GM12872 (cell line): ENCODE data around the gene SLC26A3.

Source experiments
- CTCF ChIP-seq: IDR thresholded peaks from 3 replicates; pipeline ENCODE4 v1.5.1; 2011; ENCODE audit warnings: low read depth, mild to moderate bottlenecking, low read length, moderate library complexity; ENCODE audit not compliant: insufficient read depth

Gene SLC26A3

DNA sequence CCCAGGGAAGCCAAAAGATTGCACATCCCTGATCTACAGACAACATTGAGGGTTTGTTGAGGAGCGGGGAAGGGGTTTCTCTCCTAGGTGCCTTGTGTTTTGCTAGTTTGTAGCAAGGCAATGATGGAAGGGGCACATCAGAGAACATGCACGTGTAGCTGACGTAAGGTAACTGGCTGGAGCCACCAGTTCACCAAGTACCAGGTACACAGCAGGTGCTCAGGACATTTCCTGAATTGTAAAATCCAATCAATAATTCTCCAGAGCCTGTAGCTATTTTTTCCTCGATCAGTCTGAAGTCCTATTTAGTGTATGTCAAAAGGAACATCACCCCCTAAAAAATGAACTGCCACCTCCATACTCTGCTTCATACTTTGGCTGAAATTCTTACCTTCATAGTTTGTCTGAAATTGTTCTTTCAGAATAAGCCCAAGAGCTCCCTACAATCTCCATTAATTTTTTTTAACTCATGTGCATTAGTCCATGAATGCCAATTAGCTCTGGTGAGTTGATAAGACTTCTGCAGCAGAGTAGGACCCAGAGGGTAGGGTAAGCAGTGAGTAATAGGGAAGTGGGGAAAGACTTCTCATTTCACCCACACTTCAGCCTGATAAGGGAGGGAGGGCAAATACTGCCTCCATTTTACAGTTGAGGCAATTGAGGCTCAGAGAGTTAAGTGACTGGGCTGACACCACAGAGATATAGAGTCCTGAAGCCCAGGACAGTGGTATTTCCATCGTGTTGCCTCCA, 36.0 kb upstream of the SLC26A3 start:
- no peak for TF ChIP-seq CTCF

DNA sequence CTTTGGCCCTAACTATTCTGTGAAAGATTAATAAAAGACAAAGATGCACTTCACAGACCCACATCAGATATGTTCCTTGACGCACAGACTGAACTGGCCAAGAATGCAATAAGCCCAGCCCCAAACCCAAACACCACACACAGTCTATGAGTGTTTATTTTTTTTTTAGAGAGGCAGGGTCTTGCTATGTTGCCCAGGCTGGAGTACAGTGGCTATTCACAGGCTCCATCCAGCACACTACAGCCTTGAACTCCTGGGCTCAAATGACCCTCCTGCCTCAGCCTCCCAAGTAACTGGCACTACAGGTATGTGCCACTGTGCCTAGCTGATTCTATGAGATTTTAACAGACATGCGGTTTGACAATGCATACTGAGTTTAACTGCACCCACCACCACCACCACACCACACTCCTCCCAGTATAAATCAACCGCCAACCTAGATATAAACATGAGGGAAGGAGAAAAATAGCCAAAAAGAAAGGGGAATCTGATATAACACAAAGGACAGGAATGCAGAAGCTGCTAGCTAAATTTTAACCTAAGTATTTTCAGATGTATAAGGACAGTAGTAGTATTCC, 35.1 kb upstream of the SLC26A3 start:
- TF ChIP-seq CTCF, result no peak

DNA sequence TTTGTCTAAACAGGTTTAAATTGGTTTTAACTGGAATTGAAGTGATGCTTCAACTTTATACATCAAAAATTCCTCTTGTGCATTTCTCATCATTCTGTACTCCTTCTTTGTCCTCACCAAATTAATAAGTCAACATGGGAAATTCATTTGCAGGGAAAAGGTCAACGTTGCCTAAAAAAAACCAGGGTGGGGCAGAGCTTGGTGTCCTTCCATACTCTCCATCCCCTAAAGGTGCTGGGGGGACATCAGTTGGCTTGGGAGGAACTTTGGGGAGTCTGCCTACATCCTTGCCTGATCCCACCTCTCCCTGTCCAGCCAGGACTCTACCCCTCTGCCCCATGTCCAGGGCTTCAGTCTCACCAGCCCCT, 34.1 kb upstream of the SLC26A3 start:
- no peak for TF ChIP-seq CTCF

DNA sequence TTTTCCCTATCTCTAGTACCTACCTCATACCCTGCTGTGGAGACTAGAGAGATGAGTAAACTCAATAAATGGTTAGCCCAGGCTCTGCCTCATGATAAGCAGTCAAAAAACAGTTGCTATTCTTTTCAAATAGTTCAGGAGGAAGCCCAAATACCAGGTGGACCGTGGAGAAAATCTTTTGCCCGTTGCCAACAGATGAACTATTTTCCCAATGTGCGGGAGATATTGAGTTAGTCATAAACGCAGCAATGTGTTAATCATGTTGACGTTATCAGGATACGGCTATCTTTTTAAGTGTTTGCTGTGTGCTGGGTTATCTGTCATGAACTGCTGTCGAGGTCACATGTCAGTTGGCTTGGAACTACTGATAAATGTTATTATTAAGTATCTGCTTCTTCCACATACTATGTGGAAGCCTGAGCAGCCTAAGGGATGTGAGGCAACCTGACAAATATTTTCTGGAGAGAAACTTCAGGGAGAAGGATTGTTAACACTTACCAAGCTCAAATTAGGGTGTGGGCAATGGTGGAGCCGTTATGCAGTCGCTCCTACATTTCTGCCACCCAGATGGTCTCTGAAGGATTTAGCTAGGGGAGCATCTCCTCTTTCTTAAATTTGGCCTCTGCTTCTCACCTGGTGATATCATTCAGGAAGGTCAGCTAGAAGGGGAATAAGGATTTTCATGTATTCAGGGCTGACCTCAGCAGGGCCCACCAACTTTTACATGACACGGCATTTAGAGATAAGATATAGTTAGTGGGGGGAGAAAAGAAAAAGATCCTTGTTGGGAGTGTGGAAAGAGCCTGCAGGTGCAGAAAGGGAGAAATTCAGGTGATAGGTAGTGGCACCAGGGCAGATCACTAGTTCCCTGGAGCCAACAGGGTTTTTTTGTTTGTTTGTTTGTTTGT, 33.5 kb upstream of the SLC26A3 start:
- no peak for TF ChIP-seq CTCF

DNA sequence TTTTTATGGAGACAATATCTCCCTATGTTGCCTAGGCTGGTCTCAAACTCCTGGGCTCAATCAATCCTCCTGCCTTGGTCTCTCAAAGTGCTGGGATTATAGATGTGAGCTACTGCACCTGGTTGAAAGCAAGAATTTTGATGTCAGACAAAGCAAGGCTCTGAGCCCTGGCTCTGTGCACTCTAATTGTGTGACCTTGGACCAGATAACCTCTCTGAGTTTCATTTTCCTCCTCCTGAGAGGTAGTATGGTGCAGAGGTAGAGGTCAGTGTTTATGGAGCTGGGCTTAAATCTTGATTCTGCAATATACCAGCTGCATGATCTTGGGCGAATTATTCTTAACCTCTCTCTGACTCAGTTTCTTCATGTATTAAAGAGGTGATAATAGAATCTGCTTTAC, 31.4 kb upstream of the SLC26A3 start:
- no peak for TF ChIP-seq CTCF

GRCh38 chr7:107833684-107834106, 30.7 kb upstream of the SLC26A3 start:
- TF ChIP-seq CTCF, result no peak

DNA sequence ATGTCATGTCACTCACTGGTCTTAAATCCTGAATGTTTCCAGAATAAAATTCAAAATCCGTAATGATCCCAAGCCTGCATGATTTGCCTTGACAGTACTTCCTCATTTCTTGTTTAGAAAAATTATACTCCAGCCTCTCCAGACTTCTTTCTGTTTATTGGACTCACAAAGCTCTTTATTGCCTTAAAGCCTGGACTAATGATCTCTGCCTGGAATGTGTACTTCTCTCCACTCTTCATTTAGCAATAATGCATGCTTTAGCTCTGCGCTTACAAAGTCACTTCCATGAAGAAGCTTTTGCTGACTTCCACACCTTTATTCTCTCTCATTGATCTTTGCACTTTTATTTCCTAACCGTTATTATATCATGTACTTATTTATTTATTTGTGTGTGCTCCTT, 27.4 kb upstream of the SLC26A3 start:
- TF ChIP-seq CTCF, result no peak
